ENCODE measurements around the gene SART3.

SART3 gene

GRCh38 chr12:108553799-108554198 lies 7.2 kb downstream of the SART3 start:
- DNase-seq (ENCODE audit: insufficient read length), result no peak
- FAIRE-seq, result no peak
- TF ChIP-seq TAF1 (IDR thresholded peaks at IDR 0.05; ENCODE audit: borderline replicate concordance, low read depth, low read length), result no peak
- TF ChIP-seq POLR2AphosphoS5 (IDR thresholded peaks at IDR 0.05; ENCODE audit: low read depth, low read length), result no peak
- no peak for TF ChIP-seq POLR2A (IDR thresholded peaks at IDR 0.05; ENCODE audit: low read depth, low read length)

GRCh38 chr12:108551535-108551934 lies 9.4 kb downstream of the SART3 start:
- TF ChIP-seq POLR2A (IDR thresholded peaks at IDR 0.05; ENCODE audit: low read depth, low read length), result no peak
- no peak for TF ChIP-seq POLR2AphosphoS5 (IDR thresholded peaks at IDR 0.05; ENCODE audit: low read depth, low read length)
- TF ChIP-seq TAF1 (IDR thresholded peaks at IDR 0.05; ENCODE audit: borderline replicate concordance, low read depth, low read length), result no peak
- DNase-seq (ENCODE audit: insufficient read length), result no peak
- FAIRE-seq, result no peak

GRCh38 chr12:108548954-108549521 lies 11.9 kb downstream of the SART3 start:
- DNase-seq (ENCODE audit: insufficient read length) (no peak), FAIRE-seq (peak; percentile 88)
- TF ChIP-seq TAF1 (IDR thresholded peaks at IDR 0.05; ENCODE audit: borderline replicate concordance, low read depth, low read length), result no peak
- TF ChIP-seq POLR2AphosphoS5 (IDR thresholded peaks at IDR 0.05; ENCODE audit: low read depth, low read length), result no peak
- no peak for TF ChIP-seq POLR2A (IDR thresholded peaks at IDR 0.05; ENCODE audit: low read depth, low read length)

- TF ChIP-seq POLR2A (IDR thresholded peaks at IDR 0.05; ENCODE audit: low read depth, low read length) (no peak), TAF1 (IDR thresholded peaks at IDR 0.05; ENCODE audit: borderline replicate concordance, low read depth, low read length) (no peak), POLR2AphosphoS5 (IDR thresholded peaks at IDR 0.05; ENCODE audit: low read depth, low read length) (no peak)
- DNase-seq (ENCODE audit: insufficient read length) (no peak), FAIRE-seq (peak; percentile 57)
Measured at GRCh38 chr12:108547686-108548085, 13.3 kb downstream of the SART3 start.

- no peak for FAIRE-seq
- TF ChIP-seq POLR2AphosphoS5 (IDR thresholded peaks at IDR 0.05; ENCODE audit: low read depth, low read length) (no peak), TAF1 (IDR thresholded peaks at IDR 0.05; ENCODE audit: borderline replicate concordance, low read depth, low read length) (no peak), POLR2A (IDR thresholded peaks at IDR 0.05; ENCODE audit: low read depth, low read length) (no peak)
- DNase-seq (ENCODE audit: insufficient read length), result no peak
Measured at GRCh38 chr12:108543652-108544051, 17.3 kb downstream of the SART3 start.

- DNase-seq (ENCODE audit: insufficient read length) (no peak), FAIRE-seq (no peak)
- no peak for TF ChIP-seq POLR2A (IDR thresholded peaks at IDR 0.05; ENCODE audit: low read depth, low read length)
- no peak for TF ChIP-seq POLR2AphosphoS5 (IDR thresholded peaks at IDR 0.05; ENCODE audit: low read depth, low read length)
Measured at GRCh38 chr12:108542320-108542719, 18.7 kb downstream of the SART3 start.

GRCh38 chr12:108538616-108539195 lies 22.3 kb downstream of the SART3 start:
- TF ChIP-seq TAF1 (IDR thresholded peaks at IDR 0.05; ENCODE audit: borderline replicate concordance, low read depth, low read length), result no peak
- no peak for TF ChIP-seq POLR2AphosphoS5 (IDR thresholded peaks at IDR 0.05; ENCODE audit: low read depth, low read length)
- TF ChIP-seq POLR2A (IDR thresholded peaks at IDR 0.05; ENCODE audit: low read depth, low read length), result no peak
- no peak for FAIRE-seq

GRCh38 chr12:108538146-108538545 lies 22.8 kb downstream of the SART3 start:
- FAIRE-seq (no peak), DNase-seq (ENCODE audit: insufficient read length) (no peak)
- TF ChIP-seq POLR2AphosphoS5 (IDR thresholded peaks at IDR 0.05; ENCODE audit: low read depth, low read length) (no peak), TAF1 (IDR thresholded peaks at IDR 0.05; ENCODE audit: borderline replicate concordance, low read depth, low read length) (no peak), POLR2A (IDR thresholded peaks at IDR 0.05; ENCODE audit: low read depth, low read length) (no peak)

More at GRCh38 chr12:108538616-108539195, 22.3 kb downstream of the SART3 start:
- DNase-seq (ENCODE audit: insufficient read length), result no peak

GRCh38 chr12:108531929-108532848 lies 28.8 kb downstream of the SART3 start:
- TF ChIP-seq POLR2AphosphoS5 (IDR thresholded peaks at IDR 0.05; ENCODE audit: low read depth, low read length), result no peak
- no peak for TF ChIP-seq TAF1 (IDR thresholded peaks at IDR 0.05; ENCODE audit: borderline replicate concordance, low read depth, low read length)
- TF ChIP-seq POLR2A (IDR thresholded peaks at IDR 0.05; ENCODE audit: low read depth, low read length), result no peak
- DNase-seq (ENCODE audit: insufficient read length) (no peak), FAIRE-seq (peak; percentile 38)

- FAIRE-seq, result no peak
- no peak for TF ChIP-seq TAF1 (IDR thresholded peaks at IDR 0.05; ENCODE audit: borderline replicate concordance, low read depth, low read length)
- no peak for TF ChIP-seq POLR2A (IDR thresholded peaks at IDR 0.05; ENCODE audit: low read depth, low read length)
- TF ChIP-seq POLR2AphosphoS5 (IDR thresholded peaks at IDR 0.05; ENCODE audit: low read depth, low read length), result no peak
- DNase-seq (ENCODE audit: insufficient read length), result no peak
Measured at GRCh38 chr12:108530161-108530560, 30.8 kb downstream of the SART3 start.

GRCh38 chr12:108527166-108527496 lies 33.8 kb downstream of the SART3 start:
- no peak for DNase-seq (ENCODE audit: insufficient read length)
- TF ChIP-seq POLR2AphosphoS5 (IDR thresholded peaks at IDR 0.05; ENCODE audit: low read depth, low read length) (no peak), POLR2A (IDR thresholded peaks at IDR 0.05; ENCODE audit: low read depth, low read length) (no peak)
- no peak for FAIRE-seq

Measured in GM12892 (cell line).